Cerebellar nuclear complex (tissue), 1 donor: ENCODE measurements around the gene SAMD8.
A peak's percentile ranks its signal among the peaks of the same experiment; 100 is the strongest.
"Not testable (repeated sequence)": the region's sequence is repeated elsewhere in the genome, so short reads cannot be mapped to it uniquely, and the experiment has no call there.

Source experiments
- DNase-seq, 2 experiments: peaks; one replicate each; lab custom pipeline; 2025; lab: John Stamatoyannopoulos, UW

The SAMD8 gene

DNA sequence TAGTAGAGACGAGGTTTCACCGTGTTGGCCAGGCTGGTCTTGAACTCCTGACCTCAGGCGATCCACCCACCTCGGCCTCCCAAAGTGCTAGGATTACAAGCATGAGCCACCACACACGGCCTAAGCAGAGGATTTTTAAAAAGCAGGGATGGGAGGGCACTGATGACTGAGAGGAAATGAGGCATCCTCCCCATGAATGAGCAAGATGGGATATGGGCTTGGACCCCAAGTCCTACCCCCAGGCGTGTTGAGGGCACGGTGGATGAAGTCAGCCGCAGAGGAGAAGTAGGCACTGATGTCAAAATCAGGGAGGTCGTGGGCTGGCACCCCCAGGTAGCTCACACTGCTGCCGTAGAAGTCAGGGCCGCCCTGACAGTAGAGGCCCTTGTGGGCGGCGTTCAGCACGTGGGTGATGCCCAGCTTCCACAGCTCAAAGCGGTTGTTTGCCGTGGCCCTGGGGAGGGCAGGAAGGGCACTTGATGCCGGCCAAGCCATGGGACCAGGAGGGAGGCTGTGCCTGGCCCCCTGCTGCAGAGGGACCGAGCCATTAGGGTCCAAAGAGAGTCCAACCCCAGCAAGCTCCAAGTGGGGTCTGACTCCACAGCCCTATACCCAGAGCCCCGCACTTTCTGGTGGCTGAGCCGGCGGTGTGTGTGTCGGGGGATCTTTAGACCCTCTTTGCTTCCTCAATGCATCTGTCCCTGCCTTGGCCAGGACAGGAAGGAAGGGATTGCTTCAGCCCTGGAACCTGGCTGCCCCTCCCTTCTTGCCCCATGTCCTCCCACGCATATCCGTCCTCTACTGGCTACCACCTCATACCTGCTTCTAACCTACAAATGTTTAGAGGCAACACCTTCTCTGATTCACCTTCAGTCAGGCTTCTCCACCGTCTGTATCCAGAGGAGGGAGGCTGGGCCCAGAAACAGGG is 3.4 kb upstream of the SAMD8 start:
- no peak for DNase-seq

DNA sequence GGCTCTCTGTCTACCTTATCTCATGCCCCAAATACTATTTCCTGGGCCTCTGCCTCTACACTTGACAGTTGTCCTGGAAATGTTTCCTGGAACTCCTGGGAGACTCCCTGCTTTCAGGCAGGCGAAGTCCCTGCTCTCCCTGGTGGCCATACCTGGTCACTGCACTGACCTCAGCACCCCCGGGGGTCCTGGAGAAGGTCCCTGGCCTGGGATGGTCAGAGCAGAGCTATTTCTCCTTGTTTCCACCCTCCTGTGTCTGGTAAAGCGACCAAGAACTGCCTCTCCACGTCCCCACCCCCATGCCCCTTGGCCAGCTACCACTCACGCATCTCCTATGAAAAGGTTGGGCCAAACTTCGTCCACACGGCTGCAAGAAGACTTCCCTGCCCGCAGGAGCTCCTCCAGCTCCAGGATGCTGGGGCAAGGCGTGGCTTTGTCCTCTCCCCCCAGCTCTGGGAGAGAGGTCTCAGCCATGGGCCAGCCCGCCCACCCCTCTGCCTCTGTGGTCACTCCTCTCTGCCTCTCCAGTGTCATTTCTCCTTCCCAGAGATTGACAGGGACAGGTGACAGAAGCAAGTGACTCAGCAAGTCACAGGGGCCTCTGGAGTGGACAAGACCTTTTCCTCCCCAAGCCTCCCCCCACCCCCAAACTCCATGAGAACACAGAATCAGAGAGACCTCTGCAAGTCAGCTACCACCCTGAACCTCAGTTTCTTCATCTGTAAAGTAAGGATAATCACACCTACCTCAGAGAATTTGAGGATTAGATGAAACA is 2.6 kb upstream of the SAMD8 start:
- DNase-seq: no peak

DNA sequence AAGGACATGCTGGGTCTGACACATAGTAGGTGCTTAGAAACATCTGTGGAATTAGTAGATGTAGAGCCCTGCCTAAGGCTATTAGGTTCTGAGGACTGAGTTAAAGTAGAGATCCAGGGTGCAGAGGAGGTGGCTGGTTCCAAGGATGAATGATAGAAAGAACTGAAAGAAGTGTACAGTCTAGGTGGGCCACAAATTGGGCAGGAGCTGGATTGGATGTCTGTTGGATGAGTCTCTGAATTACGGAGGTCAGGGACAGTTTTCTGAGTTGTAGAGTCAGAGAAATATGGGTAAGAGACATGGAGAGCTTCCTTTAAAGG is 2.0 kb upstream of the SAMD8 start:
- no peak for DNase-seq

DNA sequence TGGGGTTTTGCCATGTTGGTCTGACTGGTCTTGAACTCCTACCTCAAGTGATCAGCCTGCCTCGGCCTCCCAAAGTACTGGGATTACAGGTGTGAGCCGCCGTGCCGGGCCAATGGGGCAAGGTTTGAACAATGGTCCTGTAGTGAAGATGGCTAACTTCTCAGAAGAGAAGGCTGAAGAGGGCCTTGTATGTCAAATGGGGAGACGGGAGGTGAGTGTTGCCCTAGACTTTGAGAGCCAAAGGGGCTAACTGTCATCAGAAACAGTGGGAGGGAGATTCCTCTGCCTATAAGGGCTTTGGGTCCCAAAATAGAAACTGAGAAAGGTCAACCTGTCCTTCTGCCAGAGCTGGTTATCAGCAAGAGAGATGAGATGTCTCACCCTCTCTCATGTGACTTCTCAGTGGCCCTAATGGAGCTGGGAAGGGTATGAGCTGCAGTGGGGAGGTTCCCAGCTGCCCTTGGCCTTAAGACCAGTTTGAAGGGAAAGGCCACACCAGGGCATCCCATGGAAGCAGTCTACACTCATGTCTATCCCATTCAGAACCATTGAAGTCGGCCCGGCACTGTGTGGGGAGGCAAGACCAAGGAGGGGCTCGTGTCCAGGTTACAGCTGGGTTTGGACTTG is 1.3 kb upstream of the SAMD8 start:
- DNase-seq: no peak

DNA sequence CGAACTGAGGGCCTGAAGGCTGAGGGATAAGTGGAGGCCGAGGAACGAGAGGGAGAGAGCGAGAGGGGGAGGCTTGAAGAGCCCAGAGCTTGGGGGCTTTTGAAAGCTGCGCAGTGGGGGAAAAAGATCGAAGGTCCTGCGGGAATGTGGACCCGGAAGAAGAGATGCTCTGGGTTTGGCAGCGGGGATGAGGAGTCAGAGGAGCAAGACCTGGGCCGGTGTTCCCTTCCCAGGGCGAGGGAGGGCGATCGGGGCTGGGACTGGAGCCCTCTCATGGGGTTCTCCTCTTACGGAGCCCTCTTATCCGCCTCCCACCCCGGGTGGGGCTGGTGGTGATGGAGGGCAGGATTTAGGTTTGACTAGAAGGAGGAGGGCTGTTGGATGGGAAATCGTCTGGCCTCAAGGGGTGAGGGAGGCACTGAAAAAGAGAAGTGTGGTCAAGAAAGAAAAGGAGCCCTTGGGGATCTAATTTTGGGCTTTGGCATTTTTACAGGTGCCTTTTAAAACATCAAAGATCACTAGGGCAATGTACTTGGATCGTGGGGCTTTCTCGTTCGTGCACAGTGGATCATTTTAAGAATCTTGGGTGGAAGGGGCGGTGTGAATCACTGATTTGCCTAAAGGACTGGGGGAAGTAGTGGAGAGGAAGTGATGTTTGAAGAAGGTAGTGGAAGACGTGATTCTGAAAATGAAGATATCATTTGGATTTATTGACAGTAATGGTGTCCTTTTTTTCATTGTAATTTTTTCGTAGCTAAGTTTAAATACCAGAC is 637 bp downstream of the SAMD8 start:
- DNase-seq: peak in 1 of 2 experiments; percentile 11

DNA sequence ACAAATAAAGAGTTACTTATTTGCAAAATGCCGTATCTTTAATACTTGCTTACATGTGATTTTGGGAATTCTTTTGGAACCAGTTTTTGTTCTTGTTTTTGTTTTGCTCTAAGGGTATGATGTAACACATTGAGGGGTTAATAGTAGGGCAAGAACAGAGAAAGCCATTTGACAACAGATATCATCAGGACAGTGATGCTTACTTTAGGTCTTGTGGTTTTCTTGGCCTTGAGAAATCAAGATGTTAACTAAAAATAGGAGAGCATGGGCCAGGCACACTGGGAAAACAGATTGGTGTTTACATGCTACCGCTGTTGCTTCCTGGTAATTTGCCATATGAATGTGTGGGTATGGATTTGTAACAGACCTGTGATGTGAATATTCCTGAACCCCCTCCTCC is 3.7 kb downstream of the SAMD8 start:
- no peak for DNase-seq

DNA sequence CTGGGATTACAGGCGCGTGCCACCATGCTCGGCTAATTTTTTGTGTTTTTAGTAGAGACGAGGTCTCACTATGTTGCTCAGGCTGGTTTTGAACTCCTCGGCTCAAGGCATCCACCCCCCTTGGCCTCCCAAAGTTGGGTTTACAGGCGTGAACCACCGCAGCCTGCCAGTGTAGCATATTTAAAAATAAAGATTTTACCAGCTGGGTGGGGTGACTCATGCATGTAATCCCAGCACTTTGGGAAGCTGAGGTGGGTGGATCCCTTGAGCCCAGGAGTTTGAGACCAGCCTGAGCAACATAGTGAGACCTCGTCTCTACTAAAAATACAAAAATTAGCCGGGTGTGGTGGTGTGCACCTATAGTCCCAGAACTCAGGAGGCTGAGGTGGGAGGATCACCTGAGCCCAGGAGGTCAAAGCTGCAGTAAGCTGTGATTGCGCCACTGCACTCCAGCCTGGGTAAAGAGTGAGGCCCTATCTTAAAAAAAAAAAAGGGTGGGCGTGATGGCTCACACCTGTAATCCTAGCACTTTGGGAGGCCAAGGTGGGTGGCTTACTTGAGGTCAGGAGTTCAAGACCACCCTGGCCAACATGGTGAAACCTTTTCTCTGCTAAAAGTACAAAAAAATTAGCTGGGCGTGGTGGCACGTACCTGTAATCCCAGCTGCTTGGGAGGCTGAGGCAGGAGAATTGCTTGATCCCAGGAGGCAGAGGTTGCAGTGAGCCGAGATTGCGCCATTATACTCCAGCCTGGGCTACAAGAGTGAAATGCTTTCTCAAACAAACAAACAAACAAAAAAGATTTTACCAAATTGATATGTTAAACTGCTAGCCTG is 5.7 kb downstream of the SAMD8 start:
- not testable (repeated sequence) for DNase-seq

DNA sequence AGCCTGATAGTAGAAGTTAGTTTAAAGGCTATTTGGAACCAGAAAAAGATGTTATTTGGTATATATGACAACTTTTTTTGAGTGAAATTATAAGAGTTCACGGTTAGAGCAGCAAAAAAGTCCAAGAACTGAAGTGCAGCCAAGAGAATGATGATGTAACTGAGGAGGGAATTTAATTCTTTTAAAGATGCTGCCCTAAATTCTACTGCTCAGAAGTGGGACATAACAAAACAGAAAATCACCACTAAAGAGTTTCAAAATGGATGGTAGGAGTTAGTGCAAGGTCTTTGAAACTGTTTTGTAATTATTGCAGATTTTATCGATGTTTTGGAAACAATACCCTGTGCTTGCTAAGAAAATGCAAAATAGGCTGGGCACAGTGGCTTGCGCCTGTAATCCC is 6.5 kb downstream of the SAMD8 start:
- no peak for DNase-seq

DNA sequence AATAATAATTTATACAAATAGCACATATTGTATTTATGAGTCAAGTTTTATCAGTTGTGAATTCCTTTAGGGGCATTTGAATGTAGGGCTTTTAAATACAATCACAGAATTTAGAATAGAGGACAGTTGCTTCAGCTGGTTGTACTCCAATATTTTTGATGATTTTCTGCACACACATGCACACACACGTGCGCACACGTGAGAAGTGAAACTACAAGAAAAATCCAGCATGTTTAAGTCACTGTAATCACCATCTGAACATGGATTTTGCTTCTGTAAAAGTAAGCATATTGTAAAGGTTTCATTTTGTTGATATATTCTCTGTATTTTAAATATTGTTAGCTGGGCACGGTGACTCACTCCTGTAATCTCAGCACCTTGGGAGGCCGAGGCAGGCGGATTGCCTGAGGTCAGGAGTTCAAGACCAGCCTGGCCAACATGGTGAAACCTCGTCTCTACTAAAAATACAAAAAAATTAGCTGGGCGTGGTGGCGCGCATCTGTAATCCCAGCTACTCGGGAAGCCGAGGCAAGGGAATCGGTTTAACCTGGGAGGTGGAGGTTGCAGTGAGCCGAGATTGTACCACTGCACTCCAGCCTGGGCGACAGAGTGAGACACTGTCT is 8.1 kb downstream of the SAMD8 start:
- not testable (repeated sequence) for DNase-seq

DNA sequence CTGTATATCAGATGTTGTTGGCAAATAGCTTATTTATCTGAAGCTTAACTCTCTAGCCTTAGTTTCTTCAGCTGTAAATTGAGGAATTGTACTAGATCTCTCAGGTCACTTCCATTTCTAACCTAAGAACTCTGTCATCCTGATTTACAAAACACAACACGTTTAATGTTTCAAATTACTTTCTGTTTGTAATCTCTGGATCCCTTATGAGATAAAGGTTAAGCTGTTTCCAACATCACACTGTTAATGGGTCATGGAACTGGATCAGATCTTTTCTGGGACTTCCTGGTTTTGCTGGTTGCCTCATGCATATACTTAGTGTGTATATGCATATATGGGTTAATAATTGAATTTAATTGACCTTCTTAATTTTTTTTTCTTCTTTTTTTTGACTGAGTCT is 9.9 kb downstream of the SAMD8 start:
- DNase-seq: no peak

DNA sequence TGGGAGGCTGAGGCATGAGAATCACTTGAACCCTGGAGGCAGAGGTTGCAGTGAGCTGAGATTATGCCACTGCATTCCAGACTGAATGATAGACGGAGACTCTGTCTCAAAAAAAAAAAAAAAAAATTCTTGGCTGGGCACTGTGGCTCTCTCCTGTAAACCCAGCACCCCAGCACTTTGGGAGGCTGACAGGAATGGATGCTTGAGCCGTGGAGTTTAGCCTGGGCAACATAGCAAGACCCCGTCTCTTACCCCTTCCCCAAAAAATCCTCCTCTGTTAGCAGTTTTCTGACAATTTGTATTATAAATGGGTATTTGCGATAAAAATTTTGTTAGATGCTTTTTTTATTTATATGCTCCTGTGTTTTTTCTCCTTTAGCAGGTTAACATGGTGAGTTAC is 11.0 kb downstream of the SAMD8 start:
- DNase-seq: no peak

DNA sequence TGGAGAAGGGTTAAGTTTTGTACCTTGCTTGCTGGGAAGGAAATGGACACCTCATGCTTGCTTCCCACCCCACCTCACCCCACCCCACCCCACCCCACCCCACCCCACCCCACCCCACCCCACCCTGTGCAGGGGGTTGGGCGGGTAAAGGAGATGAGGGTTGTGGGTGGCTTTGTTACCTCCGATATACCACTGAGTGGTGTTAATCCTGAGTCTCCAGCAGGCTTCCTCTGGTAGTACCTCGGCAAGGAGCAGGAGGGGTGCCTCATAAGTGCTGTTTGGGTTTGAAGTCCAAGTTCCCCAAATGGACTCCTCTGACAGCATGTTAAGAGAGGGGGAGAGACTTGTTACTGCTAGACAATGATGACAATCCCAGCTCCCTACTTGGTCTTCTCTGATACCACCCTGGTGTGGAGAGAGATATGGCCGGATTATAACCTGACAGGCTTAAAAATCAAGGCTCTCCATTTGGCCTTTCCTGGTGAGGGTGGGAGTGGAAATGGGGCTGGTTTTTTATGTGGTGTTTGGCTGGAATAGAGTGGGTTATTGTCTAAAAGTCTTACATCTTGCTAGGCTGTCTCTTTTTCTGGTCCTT is 11.7 kb downstream of the SAMD8 start:
- no peak for DNase-seq

DNA sequence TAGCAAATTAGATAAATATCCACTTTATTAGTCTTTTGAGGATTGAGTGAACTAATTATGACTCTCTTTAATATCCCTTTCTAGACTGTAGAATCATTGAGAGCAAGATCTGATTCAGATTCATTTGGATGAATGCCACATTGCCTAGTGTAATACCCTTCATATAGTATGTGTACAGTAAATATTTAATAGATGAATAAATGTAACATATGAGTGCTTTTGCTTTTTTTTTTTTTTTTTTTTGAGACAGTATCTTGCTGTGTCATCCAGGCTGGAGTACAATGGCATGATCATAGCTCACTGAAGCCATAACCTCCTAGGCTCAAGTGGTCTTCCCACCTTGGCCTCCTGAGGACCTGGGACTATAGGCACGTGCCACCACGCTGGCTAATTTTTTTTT is 14.8 kb downstream of the SAMD8 start:
- DNase-seq: no peak

DNA sequence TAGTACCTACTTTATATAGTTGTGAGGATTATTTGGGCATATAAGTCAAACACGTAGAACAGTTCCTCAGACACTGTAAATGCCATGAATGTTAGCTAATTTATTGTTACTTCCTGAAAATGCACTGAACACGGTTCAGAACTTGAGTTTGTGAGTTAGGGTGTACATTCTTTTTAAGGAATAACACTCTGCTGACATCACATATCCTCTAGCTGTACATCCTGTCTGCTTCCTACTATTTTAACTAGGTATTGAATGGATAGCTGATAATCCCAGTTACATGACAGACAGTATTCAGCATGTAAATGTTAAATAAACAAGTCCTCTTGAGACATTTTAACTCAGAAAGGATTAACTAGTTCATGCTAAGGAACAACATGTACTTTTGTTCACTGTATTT is 16.0 kb downstream of the SAMD8 start:
- no peak for DNase-seq

DNA sequence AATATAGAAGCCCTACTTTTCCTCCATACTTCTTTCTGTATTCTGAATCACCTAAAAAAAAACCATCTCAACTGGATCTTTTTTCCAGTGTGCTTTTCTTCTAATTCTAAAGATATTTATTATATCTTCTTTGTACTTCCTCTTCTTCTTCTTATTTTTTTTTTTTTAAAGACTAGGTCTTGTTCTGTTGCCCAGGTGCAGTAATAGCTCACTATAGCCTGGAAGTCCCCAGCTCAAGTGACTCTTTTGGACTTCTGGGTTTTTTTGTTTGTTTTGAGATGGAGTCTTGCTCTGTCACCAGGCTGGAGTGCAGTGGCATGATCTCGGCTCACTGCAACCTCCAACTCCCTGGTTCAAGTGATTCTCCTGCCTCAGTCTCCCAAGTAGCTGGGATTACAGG is 17.5 kb downstream of the SAMD8 start:
- DNase-seq: not testable (repeated sequence)

DNA sequence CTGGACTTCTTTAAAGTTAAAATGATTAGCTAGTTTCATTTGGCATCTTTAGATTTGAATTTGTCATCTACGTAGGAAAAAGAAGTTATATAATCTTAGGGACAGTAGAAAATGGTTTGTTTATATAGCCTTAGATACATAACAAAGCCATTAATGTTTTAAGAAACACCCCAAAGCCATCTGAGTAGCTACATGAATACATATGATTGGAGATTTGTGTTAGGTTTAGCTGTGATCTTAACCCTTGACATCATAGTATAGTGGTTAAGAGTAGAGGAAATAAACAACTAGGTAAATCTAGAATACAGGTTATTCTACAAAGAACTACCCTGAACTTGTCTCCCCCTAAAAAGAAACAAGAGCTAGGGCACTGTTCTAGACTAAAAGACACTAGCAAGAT is 18.1 kb downstream of the SAMD8 start:
- DNase-seq: no peak

DNA sequence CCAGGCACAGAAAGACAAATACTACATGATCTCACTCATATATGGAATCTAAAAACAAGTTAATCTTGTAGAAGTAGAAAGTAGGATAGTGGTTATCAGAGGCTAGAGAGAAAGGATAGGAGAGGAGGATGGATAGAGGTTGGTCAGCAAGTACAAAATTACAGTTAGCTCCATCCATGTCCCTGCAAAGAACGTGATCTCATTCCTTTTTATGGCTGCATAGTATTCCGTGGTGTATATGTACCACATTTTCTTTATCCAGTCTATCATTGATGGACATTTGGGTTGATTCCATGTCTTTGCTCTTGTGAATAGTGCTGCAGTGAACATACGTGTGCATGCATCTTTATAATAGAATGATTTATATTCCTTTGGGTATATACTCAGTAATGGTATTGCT is 22.2 kb downstream of the SAMD8 start:
- DNase-seq: not testable (repeated sequence)

DNA sequence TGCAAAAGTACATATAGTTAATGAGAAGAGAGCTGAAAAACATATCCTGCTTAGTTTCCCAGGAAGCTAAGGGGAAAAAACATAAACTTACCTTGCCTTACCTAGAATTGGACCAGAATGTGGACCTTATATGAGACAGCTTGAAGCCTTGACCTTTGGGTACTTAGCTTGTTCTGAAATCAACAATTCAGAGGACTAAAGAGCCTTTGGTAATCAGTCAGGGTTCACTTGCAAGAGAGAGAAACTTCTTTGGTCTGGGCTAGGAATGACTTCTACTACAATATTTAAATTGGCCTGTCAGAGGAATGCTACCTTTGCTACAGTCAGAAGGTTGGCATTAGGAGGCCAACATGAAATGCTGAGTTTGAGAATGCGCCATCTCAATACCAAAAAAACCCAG is 24.9 kb downstream of the SAMD8 start:
- DNase-seq: no peak

DNA sequence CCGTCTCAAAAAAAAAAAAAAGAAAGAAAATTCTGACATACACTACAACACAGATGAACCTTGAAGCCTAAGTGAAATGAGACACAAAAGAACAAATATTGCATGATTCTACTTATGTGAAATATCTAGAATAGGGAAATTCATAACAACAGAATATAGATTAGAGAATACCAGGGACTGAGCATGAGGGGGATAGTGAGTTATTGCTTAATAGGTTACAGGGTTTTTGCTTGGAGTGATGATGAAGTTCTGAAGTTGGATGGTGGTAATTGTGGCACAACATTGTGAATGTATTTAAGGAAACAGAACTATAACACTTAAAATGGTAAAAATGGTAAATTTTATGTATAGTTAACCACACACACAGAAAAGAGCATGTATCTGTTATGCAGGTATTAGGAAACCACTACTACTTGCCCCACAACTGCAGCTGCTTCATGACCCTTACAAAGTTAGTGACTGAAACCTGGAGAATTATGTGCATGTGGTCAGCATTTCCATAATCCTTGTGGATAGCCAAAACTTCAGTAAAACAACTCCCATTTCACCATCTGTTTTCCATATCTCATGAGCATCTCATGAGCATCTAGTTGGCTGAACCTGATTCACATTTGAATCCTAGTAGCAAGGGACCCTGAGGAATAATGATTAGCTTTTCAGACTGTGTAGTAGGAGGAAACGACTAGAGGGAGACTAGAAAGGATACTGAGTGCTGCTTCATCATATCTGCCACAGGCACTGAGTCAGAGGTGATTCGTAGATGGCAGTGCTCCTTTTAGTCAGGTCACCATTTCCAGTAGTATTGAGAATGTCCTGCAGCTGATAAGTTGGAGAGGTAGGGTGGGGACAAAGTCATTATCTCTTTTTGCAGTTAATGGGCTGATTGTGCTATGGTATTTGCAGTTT is 26.3 kb downstream of the SAMD8 start:
- no peak for DNase-seq
